Epithelial cell of esophagus (primary cell): ENCODE data around the gene CCDC85A.
A peak's percentile ranks its signal among the peaks of the same experiment; 100 is the strongest.

Experiments used
- DNase-seq: peaks from one replicate; pipeline ENCODE4 v3.0.0; 2010; ENCODE audit warnings: low read depth
- H3K4me3 ChIP-seq: 2 replicates; pipeline ENCODE4 v1.5.1; 2011; ENCODE audit warnings: mild to moderate bottlenecking, low read length, control low read depth
- TF ChIP-seq, protein P1 (sequence below): IDR thresholded peaks from 2 replicates; pipeline ENCODE4 v1.5.1; 2011; ENCODE audit warnings: low read depth, mild to moderate bottlenecking, low read length, control low read depth, inconsistent platforms; ENCODE audit not compliant: insufficient read depth; ENCODE audit errors: missing control alignments

CCDC85A gene

DNA sequence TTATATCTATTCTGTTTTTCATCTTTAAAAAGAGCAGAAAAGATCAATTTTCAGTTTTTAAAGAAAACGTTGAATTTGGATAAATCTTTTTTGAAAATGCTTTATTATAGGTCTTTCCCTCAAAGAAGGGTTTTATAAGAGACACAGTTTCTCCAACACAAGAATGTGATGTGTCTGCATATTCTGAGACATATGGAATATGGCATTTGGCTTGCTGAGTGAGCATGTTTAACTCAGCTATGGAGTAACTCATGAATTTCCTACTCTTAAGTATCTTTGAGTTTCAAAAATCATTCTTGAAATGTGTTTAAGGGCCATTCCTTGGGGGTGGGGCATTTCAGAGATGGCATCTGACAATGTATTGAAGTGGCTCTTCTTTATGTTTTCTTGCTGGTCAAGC, 191.5 kb downstream of the CCDC85A start:
- H3K4me3 ChIP-seq, result no peak overlapping the region
- TF ChIP-seq, protein P1, sequence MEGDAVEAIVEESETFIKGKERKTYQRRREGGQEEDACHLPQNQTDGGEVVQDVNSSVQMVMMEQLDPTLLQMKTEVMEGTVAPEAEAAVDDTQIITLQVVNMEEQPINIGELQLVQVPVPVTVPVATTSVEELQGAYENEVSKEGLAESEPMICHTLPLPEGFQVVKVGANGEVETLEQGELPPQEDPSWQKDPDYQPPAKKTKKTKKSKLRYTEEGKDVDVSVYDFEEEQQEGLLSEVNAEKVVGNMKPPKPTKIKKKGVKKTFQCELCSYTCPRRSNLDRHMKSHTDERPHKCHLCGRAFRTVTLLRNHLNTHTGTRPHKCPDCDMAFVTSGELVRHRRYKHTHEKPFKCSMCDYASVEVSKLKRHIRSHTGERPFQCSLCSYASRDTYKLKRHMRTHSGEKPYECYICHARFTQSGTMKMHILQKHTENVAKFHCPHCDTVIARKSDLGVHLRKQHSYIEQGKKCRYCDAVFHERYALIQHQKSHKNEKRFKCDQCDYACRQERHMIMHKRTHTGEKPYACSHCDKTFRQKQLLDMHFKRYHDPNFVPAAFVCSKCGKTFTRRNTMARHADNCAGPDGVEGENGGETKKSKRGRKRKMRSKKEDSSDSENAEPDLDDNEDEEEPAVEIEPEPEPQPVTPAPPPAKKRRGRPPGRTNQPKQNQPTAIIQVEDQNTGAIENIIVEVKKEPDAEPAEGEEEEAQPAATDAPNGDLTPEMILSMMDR, result no peak
- DNase-seq, result no peak

DNA sequence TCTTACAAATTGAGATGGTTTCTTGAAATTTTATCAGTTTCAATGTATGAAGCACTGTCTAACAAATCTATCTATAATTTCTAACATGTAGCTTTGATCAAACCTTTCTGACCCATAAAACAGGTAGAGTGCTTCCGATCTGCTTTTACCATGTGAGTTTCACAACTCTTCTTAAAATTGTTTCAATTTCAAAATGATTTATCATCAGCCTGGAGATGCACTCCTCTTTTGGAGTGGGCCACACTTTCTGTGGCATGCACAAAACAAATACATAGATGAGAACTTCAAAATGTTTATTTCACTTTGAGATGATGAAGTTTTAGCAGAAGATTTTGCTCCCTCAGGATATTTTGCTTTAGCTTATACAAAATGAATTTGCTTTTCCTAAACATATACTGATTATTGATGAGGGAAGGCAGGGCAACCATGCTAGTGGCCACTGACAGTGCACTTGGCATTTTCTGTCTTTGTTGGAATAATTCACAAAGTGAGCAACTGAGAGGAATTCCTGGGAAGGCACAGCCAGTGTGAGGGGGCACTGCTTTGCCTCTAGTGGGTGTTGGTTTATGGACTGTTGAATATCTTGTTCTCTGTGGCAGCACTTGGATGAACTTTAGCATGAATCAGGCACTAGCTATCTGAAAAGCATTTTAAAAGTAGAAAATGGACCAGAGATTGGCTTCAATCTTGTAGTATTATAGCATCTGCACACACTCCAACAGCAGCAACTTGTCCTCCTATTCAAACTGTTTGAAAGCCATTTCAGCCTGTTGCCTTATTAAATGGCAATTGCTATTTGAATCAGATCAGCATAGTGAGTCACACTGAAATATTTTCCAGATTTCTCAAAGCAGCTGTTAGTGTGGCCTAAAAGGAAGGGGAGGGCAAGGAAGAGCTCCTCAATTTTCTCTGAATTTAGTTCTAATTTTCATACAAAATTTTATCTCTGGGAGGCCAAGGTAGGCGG, 193.2 kb downstream of the CCDC85A start:
- no peak overlapping the region for H3K4me3 ChIP-seq
- TF ChIP-seq, protein P1, result no peak
- peak; percentile 18 for DNase-seq

DNA sequence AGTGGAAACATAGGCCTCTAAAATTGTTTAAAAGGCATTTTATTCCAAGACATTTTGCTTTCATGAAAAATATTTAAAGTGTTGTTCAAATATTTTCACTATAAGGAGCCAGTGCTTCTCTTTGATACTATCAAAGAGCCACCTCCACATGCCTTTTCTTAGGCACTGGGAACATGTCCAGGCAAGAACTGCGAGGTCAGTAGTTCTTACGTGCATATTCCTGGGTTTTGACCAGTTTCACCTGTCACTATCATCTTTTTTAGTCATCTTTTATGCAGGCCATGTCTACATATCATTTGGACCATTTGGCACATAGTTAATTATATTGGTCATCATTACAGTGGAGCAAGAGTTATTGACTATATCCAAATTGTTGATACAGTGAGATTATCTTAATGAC, 195.3 kb downstream of the CCDC85A start:
- H3K4me3 ChIP-seq, result no peak overlapping the region
- TF ChIP-seq, protein P1, result no peak
- peak; percentile 57 for DNase-seq

DNA sequence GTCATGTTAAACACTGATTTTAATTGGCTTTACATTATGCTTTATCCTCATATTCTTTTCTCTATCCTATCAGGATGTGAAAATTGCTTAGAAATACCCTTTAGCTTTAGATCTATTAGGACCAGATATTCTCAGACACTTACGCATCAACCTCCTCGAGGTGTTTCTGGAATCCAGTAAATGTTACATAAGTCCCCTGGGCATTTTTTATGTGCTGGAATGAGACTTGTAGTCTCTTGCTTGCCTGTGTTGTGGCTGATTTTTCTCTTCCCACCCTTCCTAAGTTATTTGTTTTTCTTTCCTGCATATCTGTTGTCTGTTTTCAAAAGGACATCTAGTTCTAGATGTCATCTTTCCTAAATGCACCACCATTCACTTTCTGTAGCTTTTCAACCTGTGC, 197.1 kb downstream of the CCDC85A start:
- H3K4me3 ChIP-seq, result no peak overlapping the region
- TF ChIP-seq, protein P1, result no peak
- no peak for DNase-seq

DNA sequence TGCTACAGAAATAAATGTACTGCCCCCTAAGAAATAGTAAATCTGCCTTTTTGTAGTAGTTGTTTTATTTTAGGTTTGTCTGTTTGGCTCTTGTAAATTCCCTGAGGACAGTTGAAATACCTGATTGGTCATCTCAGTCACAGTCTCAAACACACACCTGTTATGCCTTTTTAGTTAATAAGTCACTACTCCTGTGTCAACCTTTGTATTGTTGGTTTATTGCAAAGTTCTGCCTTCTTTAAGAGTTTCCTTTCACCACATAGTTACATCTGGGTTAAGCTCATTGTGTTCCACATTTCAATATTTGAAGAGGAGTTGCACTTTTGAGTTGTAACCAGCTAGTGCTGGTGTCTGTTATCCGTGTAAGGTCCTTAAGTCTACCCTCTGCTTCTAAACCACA, 198.7 kb downstream of the CCDC85A start:
- no peak overlapping the region for H3K4me3 ChIP-seq
- no peak for DNase-seq
- TF ChIP-seq, protein P1, result no peak

DNA sequence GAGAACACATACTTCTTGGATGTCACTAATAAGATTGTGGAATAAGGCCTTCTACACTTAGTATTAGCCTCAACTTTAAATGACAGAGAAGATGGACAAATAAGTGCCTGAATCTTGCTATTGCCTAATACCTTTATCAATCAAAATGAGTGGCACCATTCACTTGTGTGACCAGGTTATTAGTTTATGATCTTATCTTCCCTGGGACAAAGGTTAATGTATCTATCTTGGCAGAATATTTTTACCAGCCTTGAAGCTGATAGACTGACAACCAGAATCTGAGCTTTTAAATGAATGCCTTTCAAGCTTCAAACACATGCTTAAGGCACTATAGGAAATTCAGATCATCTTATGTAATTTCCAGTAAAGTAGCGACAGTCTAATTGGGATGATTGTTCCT, 202.9 kb downstream of the CCDC85A start:
- no peak for DNase-seq
- H3K4me3 ChIP-seq, result no peak overlapping the region
- TF ChIP-seq, protein P1, result no peak
